PC-9 (cell line): Measurements from ENCODE around the gene ANKRD18A.
"Not testable (repeated sequence)": the region's sequence is repeated elsewhere in the genome, so short reads cannot be mapped to it uniquely, and the experiment has no call there.

ENCODE experiments used
- EZH2 ChIP-seq: fragments of 200-600 bp; sonication (generic); IDR thresholded peaks from 2 replicates; pipeline ENCODE4 v1.8.0; 2017; ENCODE audit warnings: antibody characterized with exemption, low read depth
- TF ChIP-seq, protein P1 (sequence below): fragments of 200-600 bp; sonication (generic); conservative IDR thresholded peaks from 2 replicates; pipeline ENCODE4 v1.6.1; 2017; ENCODE audit warnings: mixed run types, antibody characterized with exemption, mild to moderate bottlenecking, moderate library complexity

DNA sequence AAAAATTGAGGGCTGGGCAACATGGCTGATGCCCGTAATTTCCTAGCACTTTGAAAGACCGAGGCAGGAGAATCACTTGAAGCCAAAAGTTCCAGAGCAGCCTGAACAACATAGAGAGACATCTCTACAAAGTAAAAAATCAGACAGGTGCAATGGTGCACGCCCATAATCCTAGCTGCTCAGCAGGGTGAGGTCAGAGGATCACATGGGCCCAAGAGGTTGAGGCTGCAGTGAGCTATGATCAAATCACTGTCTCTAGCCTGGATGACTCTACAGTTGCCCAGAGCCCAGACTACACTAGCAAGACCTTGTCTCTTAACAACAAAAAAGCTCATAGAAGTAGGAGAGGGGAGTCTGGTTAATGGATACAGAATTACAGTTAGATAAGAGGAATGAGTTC, 40.3 kb downstream of the ANKRD18A start:
- TF ChIP-seq, protein P1, sequence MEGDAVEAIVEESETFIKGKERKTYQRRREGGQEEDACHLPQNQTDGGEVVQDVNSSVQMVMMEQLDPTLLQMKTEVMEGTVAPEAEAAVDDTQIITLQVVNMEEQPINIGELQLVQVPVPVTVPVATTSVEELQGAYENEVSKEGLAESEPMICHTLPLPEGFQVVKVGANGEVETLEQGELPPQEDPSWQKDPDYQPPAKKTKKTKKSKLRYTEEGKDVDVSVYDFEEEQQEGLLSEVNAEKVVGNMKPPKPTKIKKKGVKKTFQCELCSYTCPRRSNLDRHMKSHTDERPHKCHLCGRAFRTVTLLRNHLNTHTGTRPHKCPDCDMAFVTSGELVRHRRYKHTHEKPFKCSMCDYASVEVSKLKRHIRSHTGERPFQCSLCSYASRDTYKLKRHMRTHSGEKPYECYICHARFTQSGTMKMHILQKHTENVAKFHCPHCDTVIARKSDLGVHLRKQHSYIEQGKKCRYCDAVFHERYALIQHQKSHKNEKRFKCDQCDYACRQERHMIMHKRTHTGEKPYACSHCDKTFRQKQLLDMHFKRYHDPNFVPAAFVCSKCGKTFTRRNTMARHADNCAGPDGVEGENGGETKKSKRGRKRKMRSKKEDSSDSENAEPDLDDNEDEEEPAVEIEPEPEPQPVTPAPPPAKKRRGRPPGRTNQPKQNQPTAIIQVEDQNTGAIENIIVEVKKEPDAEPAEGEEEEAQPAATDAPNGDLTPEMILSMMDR = not testable (repeated sequence)
- TF ChIP-seq EZH2 = not testable (repeated sequence)
